PC-3 (cell line): Measurements from ENCODE around the gene PLPPR1. TPM values are rescaled to one million over a fixed set of nuclear protein-coding genes. Genes with fewer than 3 reads are reported as not detected.

Experiments
- ATAC-seq: fragments of 200-7000 bp; cut with Tn5 transposase; 2 replicates; pipeline ENCODE4 v1.9.1; 2020; ENCODE audit warnings: mild to moderate bottlenecking, moderate library complexity
- BruUV-seq: library from RNA; stranded (reverse); fragments of 400-500 nt; replicated peaks from 2 replicates; lab custom pipeline; 2021; lab: Mats Ljungman, UMichigan
- CTCF ChIA-PET: fragments of 300-600 bp; sonication (Branson Sonifier 250); formaldehyde crosslinking; loops from one replicate; lab custom pipeline; 2022; ENCODE audit warnings: antibody characterized with exemption; lab: Charles Lee
- POLR2A ChIA-PET: fragments of 300-600 bp; sonication (Branson Sonifier 250); formaldehyde crosslinking; loops from one replicate; lab custom pipeline; 2022; ENCODE audit warnings: antibody characterized with exemption; ENCODE audit not compliant: unreplicated experiment; lab: Charles Lee
- DNase-seq: peaks from one replicate; pipeline ENCODE4 v3.0.0-alpha.2; 2015
- H2AFZ ChIP-seq: fragments of 300-600 bp; sonication (generic); 2 replicates; pipeline ENCODE4 v1.6.0; 2016; ENCODE audit warnings: antibody characterized with exemption, low read length
- H3F3A ChIP-seq: fragments of 300-600 bp; sonication (generic); one replicate; pipeline ENCODE4 v1.6.0; 2017; ENCODE audit warnings: antibody characterized with exemption, low read length, control low read depth, mild to moderate bottlenecking; ENCODE audit not compliant: unreplicated experiment
- H3K27ac ChIP-seq: fragments of 300-600 bp; sonication (generic); 2 replicates; pipeline ENCODE4 v1.5.1; 2016; ENCODE audit warnings: mild to moderate bottlenecking, low read length
- H3K27me3 ChIP-seq: fragments of 300-600 bp; sonication (generic); 2 replicates; pipeline ENCODE4 v1.6.1; 2016; ENCODE audit warnings: low read length, mixed read lengths
- H3K36me3 ChIP-seq: fragments of 300-600 bp; sonication (generic); 2 replicates; pipeline ENCODE4 v1.6.1; 2016; ENCODE audit warnings: low read depth, mixed run types, low read length, mixed read lengths
- H3K4me1 ChIP-seq: fragments of 300-600 bp; sonication (generic); 2 replicates; pipeline ENCODE4 v1.5.1; 2016; ENCODE audit warnings: low read length; ENCODE audit not compliant: insufficient read depth
- H3K4me2 ChIP-seq: fragments of 300-600 bp; sonication (generic); 2 replicates; pipeline ENCODE4 v1.6.0; 2016; ENCODE audit warnings: low read length
- H3K4me3 ChIP-seq: fragments of 300-600 bp; sonication (generic); 2 replicates; pipeline ENCODE4 v1.5.1; 2016; ENCODE audit warnings: mild to moderate bottlenecking, low read length, mixed read lengths
- H3K79me2 ChIP-seq: fragments of 300-600 bp; sonication (generic); 2 replicates; pipeline ENCODE4 v1.6.1; 2017; ENCODE audit warnings: low read length, mixed read lengths
- H3K9ac ChIP-seq: fragments of 300-600 bp; sonication (generic); 2 replicates; pipeline ENCODE4 v1.6.0; 2016; ENCODE audit warnings: mild to moderate bottlenecking, low read length
- H3K9me2 ChIP-seq: fragments of 300-600 bp; sonication (generic); replicated peaks from 2 replicates; pipeline ENCODE4 v1.6.1; 2016; ENCODE audit warnings: mixed run types, low read length, mixed read lengths
- H3K9me3 ChIP-seq: fragments of 300-600 bp; sonication (generic); 2 replicates; pipeline ENCODE4 v1.6.1; 2016; ENCODE audit warnings: low read length, mixed read lengths
- H4K20me1 ChIP-seq: fragments of 300-600 bp; sonication (generic); 2 replicates; pipeline ENCODE4 v1.6.1; 2016; ENCODE audit warnings: low read length, mixed read lengths
- EZH2 ChIP-seq: fragments of 300-600 bp; sonication (generic); IDR thresholded peaks from one replicate; pipeline ENCODE4 v1.6.1; 2017; ENCODE audit warnings: antibody characterized with exemption, mild to moderate bottlenecking, low read length; ENCODE audit not compliant: unreplicated experiment
- EZH2phosphoT487 ChIP-seq: fragments of 300-600 bp; sonication (generic); IDR thresholded peaks from 2 replicates; pipeline ENCODE4 v1.6.1; 2018; ENCODE audit warnings: mild to moderate bottlenecking, antibody characterized with exemption, low read length, borderline replicate concordance
- intact Hi-C: fragments of 100-400 bp; cut with micrococcal nuclease; formaldehyde crosslinking; loops from 2 replicates; pipeline ENCODE4 v1.9.0; 2023
- total RNA-seq: library from RNA; depleted of rRNA; stranded (reverse); fragments of >200 nt; gene quantifications from 2 replicates; pipeline ENCODE4 v1.2.3, GENCODE V29; 2014
- TF ChIP-seq, protein P1 (sequence below): fragments of 300-600 bp; sonication (generic); conservative IDR thresholded peaks from 2 replicates; pipeline ENCODE4 v1.5.1; 2017; ENCODE audit warnings: antibody characterized with exemption, low read depth, mild to moderate bottlenecking, low read length

PLPPR1 gene
- total RNA-seq, 1 experiment from 2014 or later = not detected

DNA sequence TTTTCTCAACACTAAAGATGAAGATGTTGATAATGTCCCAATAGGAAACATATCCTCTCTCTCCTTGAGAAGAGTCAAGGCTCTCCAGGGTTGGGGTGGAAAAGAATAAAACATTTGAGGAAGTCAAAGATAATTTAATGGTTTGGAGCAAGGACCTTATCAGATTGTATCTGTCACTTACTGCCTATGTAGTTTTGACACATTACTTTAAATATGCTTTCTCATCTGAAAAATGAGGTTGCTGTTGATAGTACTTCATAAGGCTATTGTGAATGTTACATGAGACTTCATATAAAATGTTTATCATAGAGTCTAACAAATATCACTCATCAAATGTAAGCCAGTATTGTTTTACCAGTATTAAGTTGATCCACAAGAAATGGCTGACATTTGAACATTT is 307.6 kb downstream of the PLPPR1 start:
- H4K20me1 ChIP-seq = no peaks in the 10 kb centered on the region
- DNase-seq (no peak), ATAC-seq (no peak)
- no peaks in the 10 kb centered on the region for H3K4me1 ChIP-seq
- no peaks in the 10 kb centered on the region for H3K79me2 ChIP-seq
- H3K9me2 ChIP-seq = no peaks in the 10 kb centered on the region
- no TSS peak for BruUV-seq
- no peak overlapping the region for H3K9ac ChIP-seq
- intact Hi-C loops = no loop called here
- no peak overlapping the region for H3K27ac ChIP-seq
- ChIA-PET POLR2A (no interaction called here), CTCF (no interaction called here)
- H3F3A ChIP-seq = no peaks in the 10 kb centered on the region
- H3K4me3 ChIP-seq = no peak overlapping the region
- peaks cover 17% of the 10 kb centered on the region; the same call in 1 of the 2 replicates for H3K27me3 ChIP-seq
- H3K36me3 ChIP-seq = no peaks in the 10 kb centered on the region
- no peak overlapping the region for H3K4me2 ChIP-seq
- no peaks in the 10 kb centered on the region for H3K9me3 ChIP-seq
- no peak overlapping the region for H2AFZ ChIP-seq
- no peak for TF ChIP-seq EZH2

DNA sequence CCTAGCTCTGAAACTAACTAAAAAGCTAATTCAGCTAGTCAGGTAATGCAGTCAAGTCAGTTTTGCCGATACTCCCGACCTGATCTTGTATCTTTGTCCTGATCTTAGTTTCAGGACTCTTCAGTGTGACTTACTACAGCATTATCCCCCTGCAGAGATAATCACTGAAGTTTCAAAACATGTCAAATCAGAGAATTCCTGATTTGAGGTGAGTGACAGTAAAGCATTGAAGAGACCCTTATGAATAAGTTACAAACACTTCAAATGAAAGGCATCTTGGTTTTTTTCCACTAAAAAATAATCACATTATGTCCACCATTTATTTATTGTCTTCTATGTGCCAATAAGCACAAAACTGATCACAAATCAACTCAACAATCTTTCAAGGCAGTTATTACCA is 308.7 kb downstream of the PLPPR1 start:
- Histone ChIP-seq H3F3A (no peaks in the 10 kb centered on the region), H3K36me3 (no peaks in the 10 kb centered on the region), H4K20me1 (no peaks in the 10 kb centered on the region), H3K9ac (no peak overlapping the region), H3K4me1 (no peaks in the 10 kb centered on the region), H2AFZ (no peak overlapping the region), H3K4me2 (no peak overlapping the region), H3K27me3 (peaks cover 17% of the 10 kb centered on the region; the same call in 1 of the 2 replicates), H3K79me2 (no peaks in the 10 kb centered on the region), H3K9me3 (no peaks in the 10 kb centered on the region), H3K4me3 (no peak overlapping the region), H3K27ac (no peak overlapping the region), H3K9me2 (no peaks in the 10 kb centered on the region)
- BruUV-seq = no TSS peak
- intact Hi-C loops = no loop called here
- TF ChIP-seq EZH2phosphoT487 = no peak
- TF ChIP-seq, protein P1, sequence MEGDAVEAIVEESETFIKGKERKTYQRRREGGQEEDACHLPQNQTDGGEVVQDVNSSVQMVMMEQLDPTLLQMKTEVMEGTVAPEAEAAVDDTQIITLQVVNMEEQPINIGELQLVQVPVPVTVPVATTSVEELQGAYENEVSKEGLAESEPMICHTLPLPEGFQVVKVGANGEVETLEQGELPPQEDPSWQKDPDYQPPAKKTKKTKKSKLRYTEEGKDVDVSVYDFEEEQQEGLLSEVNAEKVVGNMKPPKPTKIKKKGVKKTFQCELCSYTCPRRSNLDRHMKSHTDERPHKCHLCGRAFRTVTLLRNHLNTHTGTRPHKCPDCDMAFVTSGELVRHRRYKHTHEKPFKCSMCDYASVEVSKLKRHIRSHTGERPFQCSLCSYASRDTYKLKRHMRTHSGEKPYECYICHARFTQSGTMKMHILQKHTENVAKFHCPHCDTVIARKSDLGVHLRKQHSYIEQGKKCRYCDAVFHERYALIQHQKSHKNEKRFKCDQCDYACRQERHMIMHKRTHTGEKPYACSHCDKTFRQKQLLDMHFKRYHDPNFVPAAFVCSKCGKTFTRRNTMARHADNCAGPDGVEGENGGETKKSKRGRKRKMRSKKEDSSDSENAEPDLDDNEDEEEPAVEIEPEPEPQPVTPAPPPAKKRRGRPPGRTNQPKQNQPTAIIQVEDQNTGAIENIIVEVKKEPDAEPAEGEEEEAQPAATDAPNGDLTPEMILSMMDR = no peak
- no peak for TF ChIP-seq EZH2
- DNase-seq (no peak), ATAC-seq (no peak)
- ChIA-PET POLR2A (no interaction called here), CTCF (no interaction called here)

DNA sequence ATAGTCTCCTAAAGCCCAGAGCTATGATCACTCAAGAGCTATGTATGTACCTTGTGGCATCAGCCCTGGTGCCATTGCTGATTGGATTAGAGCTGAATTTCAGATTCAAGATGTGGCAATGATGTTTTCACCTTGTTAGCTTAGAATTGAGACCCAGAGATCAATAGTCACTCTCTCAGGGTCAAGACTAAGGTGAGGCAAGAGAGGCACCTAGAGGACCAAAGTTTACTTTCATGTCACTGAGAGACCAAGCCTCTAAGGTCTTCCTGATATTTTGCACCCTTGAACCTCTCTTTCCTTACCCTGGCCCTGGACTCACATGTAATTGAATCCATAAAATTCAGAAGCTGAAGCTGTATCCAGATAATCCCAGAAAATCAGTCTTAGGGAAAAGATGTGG is 313.4 kb downstream of the PLPPR1 start:
- Histone ChIP-seq H4K20me1 (no peaks in the 10 kb centered on the region), H2AFZ (no peak overlapping the region), H3K4me1 (no peaks in the 10 kb centered on the region), H3K4me2 (no peak overlapping the region), H3K9ac (no peak overlapping the region), H3K9me3 (no peaks in the 10 kb centered on the region), H3K9me2 (no peaks in the 10 kb centered on the region), H3K79me2 (no peaks in the 10 kb centered on the region), H3K27ac (no peak overlapping the region), H3K27me3 (peaks cover 4% of the 10 kb centered on the region; the same call in 1 of the 2 replicates), H3K36me3 (no peaks in the 10 kb centered on the region), H3F3A (no peaks in the 10 kb centered on the region), H3K4me3 (no peak overlapping the region)
- ATAC-seq = no peak
- TF ChIP-seq, protein P1 = no peak
- TF ChIP-seq EZH2phosphoT487 (no peak), EZH2 (no peak)
- no peak for DNase-seq
- ChIA-PET CTCF (no interaction called here), POLR2A (no interaction called here)
- intact Hi-C loops = no loop called here
- no TSS peak for BruUV-seq
